Lower leg skin (tissue), 4 donors: ENCODE data around the gene NOL4. TPM values are rescaled to one million over a fixed set of nuclear protein-coding genes. Genes with fewer than 3 reads are reported as not detected.
"Not testable (repeated sequence)": the region's sequence is repeated elsewhere in the genome, so short reads cannot be mapped to it uniquely, and the experiment has no call there.

Experiments used
- DNase-seq, 2 donors: peaks; one replicate each; pipeline ENCODE4 v3.0.0-alpha.2; 2019; ENCODE audit warnings: low spot score in 2 of 2
- H3K4me3 ChIP-seq: fragments of 200-600 bp; sonication (generic); 2 replicates; pipeline ENCODE4 v1.5.1; 2017; ENCODE audit warnings: mild to moderate bottlenecking, low read depth; ENCODE audit not compliant: poor library complexity, severe bottlenecking
- CTCF ChIP-seq, 3 donors: fragments of 450-650 bp; IDR thresholded peaks; one replicate each; pipeline ENCODE4 v1.5.1; 2016; ENCODE audit warnings: antibody characterized with exemption in 3 of 3, mild to moderate bottlenecking in 3 of 3, moderate library complexity in 2 of 3
- POLR2A ChIP-seq, 2 donors: fragments of 450-650 bp; IDR thresholded peaks; one replicate each; pipeline ENCODE4 v1.6.1; 2016 to 2017; ENCODE audit warnings: antibody characterized with exemption in 2 of 2, mild to moderate bottlenecking in 1 of 2, moderate library complexity in 1 of 2
- WGBS, 2 donors: methylation state at CpG; one replicate each; pipeline ENCODE4 v1.1.5; 2018; 5-methylcytosine and 5-hydroxymethylcytosine counted together
- intact Hi-C: fragments of 100-400 bp; cut with DNase I; formaldehyde crosslinking; loops from one replicate; pipeline ENCODE4 v1.15.0; 2023; ENCODE audit warnings: low total_unique reads
- total RNA-seq, 4 donors: library from RNA; depleted of rRNA; stranded (reverse); fragments of >200 nt; gene quantifications; one replicate each; pipeline ENCODE4 v1.1.0, GENCODE V29; 2016

The NOL4 gene
- 1 to 10 TPM in 1 of 4 donors, under 1 TPM in 2, not detected in 1; 0.19 to 4.5 (median 0.21) TPM for total RNA-seq

GRCh38 chr18:34224423-34225217, at the start of gene NOL4:
Gene NOL4, minus strand, starts transcription at chr18:34224913. Its CDS starts 1,660 bp downstream, at chr18:34223253.
- intact Hi-C loops: no loop called here
- 0 to 1% methylated on average over 52 to 56 of the region's 56 CpGs for WGBS, 2 donors
- peak in 1 of 2 donors; percentile 81 for DNase-seq
- peak within 1 kb of the TSS; percentile 19 for H3K4me3 ChIP-seq
- no peak for TF ChIP-seq CTCF (IDR thresholded peaks at IDR 0.05)
- no peak for TF ChIP-seq POLR2A (IDR thresholded peaks at IDR 0.05)

GRCh38 chr18:34266029-34266428, 41.3 kb upstream of the NOL4 start:
- 89 to 95% methylated on average over 2 of the region's 2 CpGs for WGBS, 2 donors
- DNase-seq, intact Hi-C loops, H3K4me3 ChIP-seq: not testable (repeated sequence)

- no peak for DNase-seq
- WGBS, 2 donors: 78 to 80% methylated on average over 3 of the region's 3 CpGs
- TF ChIP-seq POLR2A (IDR thresholded peaks at IDR 0.05) (no peak), CTCF (IDR thresholded peaks at IDR 0.05) (no peak)
- intact Hi-C loops: no loop called here
- H3K4me3 ChIP-seq: no peak overlapping the region
Measured at GRCh38 chr18:34261865-34262780, 37.4 kb upstream of the NOL4 start.

GRCh38 chr18:34258176-34258575, 33.5 kb upstream of the NOL4 start:
- 52 to 67% methylated on average over 5 of the region's 5 CpGs for WGBS, 2 donors
- intact Hi-C loops: no loop called here
- TF ChIP-seq CTCF (IDR thresholded peaks at IDR 0.05) (no peak), POLR2A (IDR thresholded peaks at IDR 0.05) (no peak)
- no peak overlapping the region for H3K4me3 ChIP-seq
- DNase-seq: no peak

- no peak for TF ChIP-seq POLR2A (IDR thresholded peaks at IDR 0.05)
- no peak for TF ChIP-seq CTCF (IDR thresholded peaks at IDR 0.05)
- intact Hi-C loops: no loop called here
- WGBS, 2 donors: 76 to 79% methylated on average over 2 of the region's 2 CpGs
- H3K4me3 ChIP-seq: no peak overlapping the region
- no peak for DNase-seq
Measured at GRCh38 chr18:34251919-34252318, 27.2 kb upstream of the NOL4 start.

- no peak overlapping the region for H3K4me3 ChIP-seq
- WGBS, 2 donors: 87 to 90% methylated on average over 3 of the region's 3 CpGs
- no peak for TF ChIP-seq POLR2A (IDR thresholded peaks at IDR 0.05)
- no peak for TF ChIP-seq CTCF (IDR thresholded peaks at IDR 0.05)
- no peak for DNase-seq
- intact Hi-C loops: no loop called here
Measured at GRCh38 chr18:34248727-34249126, 24.0 kb upstream of the NOL4 start.
